SK-N-SH treated with all-trans-retinoic acid at 6 μM for 48 hours (cell line): ENCODE measurements around the gene VAV3.

Experiments used
- ATAC-seq: fragments of 200-7000 bp; cut with Tn5 transposase; 3 replicates; pipeline ENCODE4 v1.9.1; 2020; ENCODE audit warnings: mild to moderate bottlenecking, moderate library complexity
- ARNTL ChIP-seq: fragments of 450-650 bp; formaldehyde crosslinking; IDR thresholded peaks from 2 replicates; pipeline ENCODE4 v1.5.0; 2020; ENCODE audit warnings: low read depth, mild to moderate bottlenecking, moderate library complexity, borderline replicate concordance
- CREB5 ChIP-seq: fragments of 250-450 bp; sonication (Bioruptor Pico); IDR thresholded peaks from 2 replicates; pipeline ENCODE4 v1.5.1; 2020; ENCODE audit warnings: low read depth, mild to moderate bottlenecking, moderate library complexity
- CSDC2 ChIP-seq: fragments of 250-450 bp; sonication (Bioruptor Pico); IDR thresholded peaks from 2 replicates; pipeline ENCODE4 v1.5.0; 2020; ENCODE audit warnings: mild to moderate bottlenecking, moderate library complexity
- CSRNP3 ChIP-seq: fragments of 250-450 bp; sonication (Bioruptor Pico); IDR thresholded peaks from 2 replicates; pipeline ENCODE4 v1.5.1; 2021; ENCODE audit warnings: mild to moderate bottlenecking, moderate library complexity
- ESRRG ChIP-seq: fragments of 250-450 bp; sonication (Bioruptor Pico); IDR thresholded peaks from 2 replicates; pipeline ENCODE4 v1.6.1; 2021; ENCODE audit warnings: mild to moderate bottlenecking
- GLIS3 ChIP-seq: fragments of 250-450 bp; sonication (Bioruptor Pico); IDR thresholded peaks from 2 replicates; pipeline ENCODE4 v1.5.0; 2020; ENCODE audit warnings: mild to moderate bottlenecking, moderate library complexity
- ISL1 ChIP-seq: fragments of 250-450 bp; sonication (Bioruptor Pico); IDR thresholded peaks from 2 replicates; pipeline ENCODE4 v2.1.2; 2022; ENCODE audit warnings: mild to moderate bottlenecking, moderate library complexity
- OSR1 ChIP-seq: fragments of 250-450 bp; sonication (Bioruptor Pico); IDR thresholded peaks from 2 replicates; pipeline ENCODE4 v1.8.0; 2022; ENCODE audit warnings: moderate library complexity, mild to moderate bottlenecking, inconsistent platforms
- POU6F1 ChIP-seq: fragments of 250-450 bp; sonication (Bioruptor Pico); IDR thresholded peaks from 2 replicates; pipeline ENCODE4 v1.8.0; 2021; ENCODE audit warnings: low read depth, mild to moderate bottlenecking, moderate library complexity, borderline replicate concordance
- PPARA ChIP-seq: fragments of 250-450 bp; sonication (Bioruptor Pico); IDR thresholded peaks from 2 replicates; pipeline ENCODE4 v1.5.0; 2020; ENCODE audit warnings: mild to moderate bottlenecking, borderline replicate concordance
- RARB ChIP-seq: fragments of 250-450 bp; sonication (Bioruptor Pico); IDR thresholded peaks from 2 replicates; pipeline ENCODE4 v1.8.0; 2021; ENCODE audit warnings: mild to moderate bottlenecking, moderate library complexity
- SNAI2 ChIP-seq: fragments of 250-450 bp; sonication (Bioruptor Pico); IDR thresholded peaks from 2 replicates; pipeline ENCODE4 v1.5.0; 2020; ENCODE audit warnings: mild to moderate bottlenecking, moderate library complexity
- TCF4 ChIP-seq: fragments of 250-450 bp; sonication (Bioruptor Pico); IDR thresholded peaks from 2 replicates; pipeline ENCODE4 v1.8.0; 2021; ENCODE audit warnings: mild to moderate bottlenecking, moderate library complexity, borderline replicate concordance
- TOX ChIP-seq: fragments of 250-450 bp; sonication (Bioruptor Pico); IDR thresholded peaks from 2 replicates; pipeline ENCODE4 v1.8.0; 2021; ENCODE audit warnings: mild to moderate bottlenecking, moderate library complexity, borderline replicate concordance
- ZC3H10 ChIP-seq: fragments of 250-450 bp; sonication (Bioruptor Pico); IDR thresholded peaks from 2 replicates; pipeline ENCODE4 v1.5.1; 2021; ENCODE audit warnings: mild to moderate bottlenecking, moderate library complexity
- ZFP3 ChIP-seq: fragments of 250-450 bp; sonication (Bioruptor Pico); IDR thresholded peaks from 2 replicates; pipeline ENCODE4 v1.5.0; 2020; ENCODE audit warnings: mild to moderate bottlenecking, moderate library complexity
- ZFP30 ChIP-seq: fragments of 450-650 bp; formaldehyde crosslinking; IDR thresholded peaks from 2 replicates; pipeline ENCODE4 v1.5.0; 2022; ENCODE audit warnings: mild to moderate bottlenecking, moderate library complexity
- ZNF565 ChIP-seq: fragments of 450-650 bp; formaldehyde crosslinking; conservative IDR thresholded peaks from 2 replicates; pipeline ENCODE4 v1.5.0; 2020; ENCODE audit warnings: low read depth, mild to moderate bottlenecking, moderate library complexity
- ZNF70 ChIP-seq: fragments of 450-650 bp; formaldehyde crosslinking; IDR thresholded peaks from 2 replicates; pipeline ENCODE4 v1.5.0; 2020; ENCODE audit warnings: mild to moderate bottlenecking, moderate library complexity
- ZNF8 ChIP-seq: fragments of 450-650 bp; formaldehyde crosslinking; IDR thresholded peaks from 2 replicates; pipeline ENCODE4 v1.5.0; 2020; ENCODE audit warnings: mild to moderate bottlenecking, moderate library complexity
- TF ChIP-seq, protein P1 (sequence below): fragments of 250-450 bp; sonication (Bioruptor Pico); IDR thresholded peaks from 2 replicates; pipeline ENCODE4 v1.8.0; 2020; ENCODE audit warnings: mild to moderate bottlenecking, moderate library complexity, borderline replicate concordance
- TF ChIP-seq, protein P2 (sequence below): fragments of 250-450 bp; sonication (Bioruptor Pico); IDR thresholded peaks from 2 replicates; pipeline ENCODE4 v1.5.0; 2020; ENCODE audit warnings: mild to moderate bottlenecking, moderate library complexity

The VAV3 gene

GRCh38 chr1:107750364-107750959 lies 214.5 kb downstream of the VAV3 start:
- ATAC-seq: peak; percentile 69; the same call in 2 of the 3 replicates
- TF ChIP-seq PPARA: no peak
- no peak for TF ChIP-seq GLIS3 (CRISPR knock-in tag)
- TF ChIP-seq TCF4: no peak
- no peak for TF ChIP-seq ZNF565 (CRISPR knock-in tag)
- no peak for TF ChIP-seq ARNTL (CRISPR knock-in tag)
- no peak for TF ChIP-seq POU6F1 (CRISPR knock-in tag)

GRCh38 chr1:107748531-107748930 lies 216.4 kb downstream of the VAV3 start:
- 0 out of 3 replicates have a peak, but pooled peaks have one; percentile 43 for ATAC-seq
- TF ChIP-seq ISL1 (CRISPR knock-in tag): no peak
- no peak for TF ChIP-seq ESRRG
- no peak for TF ChIP-seq SNAI2 (CRISPR knock-in tag)
- TF ChIP-seq, protein P1, sequence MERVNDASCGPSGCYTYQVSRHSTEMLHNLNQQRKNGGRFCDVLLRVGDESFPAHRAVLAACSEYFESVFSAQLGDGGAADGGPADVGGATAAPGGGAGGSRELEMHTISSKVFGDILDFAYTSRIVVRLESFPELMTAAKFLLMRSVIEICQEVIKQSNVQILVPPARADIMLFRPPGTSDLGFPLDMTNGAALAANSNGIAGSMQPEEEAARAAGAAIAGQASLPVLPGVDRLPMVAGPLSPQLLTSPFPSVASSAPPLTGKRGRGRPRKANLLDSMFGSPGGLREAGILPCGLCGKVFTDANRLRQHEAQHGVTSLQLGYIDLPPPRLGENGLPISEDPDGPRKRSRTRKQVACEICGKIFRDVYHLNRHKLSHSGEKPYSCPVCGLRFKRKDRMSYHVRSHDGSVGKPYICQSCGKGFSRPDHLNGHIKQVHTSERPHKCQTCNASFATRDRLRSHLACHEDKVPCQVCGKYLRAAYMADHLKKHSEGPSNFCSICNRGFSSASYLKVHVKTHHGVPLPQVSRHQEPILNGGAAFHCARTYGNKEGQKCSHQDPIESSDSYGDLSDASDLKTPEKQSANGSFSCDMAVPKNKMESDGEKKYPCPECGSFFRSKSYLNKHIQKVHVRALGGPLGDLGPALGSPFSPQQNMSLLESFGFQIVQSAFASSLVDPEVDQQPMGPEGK: no peak
- TF ChIP-seq ZFP30 (CRISPR knock-in tag): no peak
- TF ChIP-seq CREB5: no peak
- no peak for TF ChIP-seq ZC3H10 (CRISPR knock-in tag)
- no peak for TF ChIP-seq CSRNP3
- TF ChIP-seq ARNTL (CRISPR knock-in tag): no peak
- TF ChIP-seq GLIS3 (CRISPR knock-in tag): no peak
- TF ChIP-seq TOX: no peak
- TF ChIP-seq RARB (CRISPR knock-in tag): no peak
- TF ChIP-seq OSR1 (CRISPR knock-in tag): no peak
- TF ChIP-seq, protein P2, sequence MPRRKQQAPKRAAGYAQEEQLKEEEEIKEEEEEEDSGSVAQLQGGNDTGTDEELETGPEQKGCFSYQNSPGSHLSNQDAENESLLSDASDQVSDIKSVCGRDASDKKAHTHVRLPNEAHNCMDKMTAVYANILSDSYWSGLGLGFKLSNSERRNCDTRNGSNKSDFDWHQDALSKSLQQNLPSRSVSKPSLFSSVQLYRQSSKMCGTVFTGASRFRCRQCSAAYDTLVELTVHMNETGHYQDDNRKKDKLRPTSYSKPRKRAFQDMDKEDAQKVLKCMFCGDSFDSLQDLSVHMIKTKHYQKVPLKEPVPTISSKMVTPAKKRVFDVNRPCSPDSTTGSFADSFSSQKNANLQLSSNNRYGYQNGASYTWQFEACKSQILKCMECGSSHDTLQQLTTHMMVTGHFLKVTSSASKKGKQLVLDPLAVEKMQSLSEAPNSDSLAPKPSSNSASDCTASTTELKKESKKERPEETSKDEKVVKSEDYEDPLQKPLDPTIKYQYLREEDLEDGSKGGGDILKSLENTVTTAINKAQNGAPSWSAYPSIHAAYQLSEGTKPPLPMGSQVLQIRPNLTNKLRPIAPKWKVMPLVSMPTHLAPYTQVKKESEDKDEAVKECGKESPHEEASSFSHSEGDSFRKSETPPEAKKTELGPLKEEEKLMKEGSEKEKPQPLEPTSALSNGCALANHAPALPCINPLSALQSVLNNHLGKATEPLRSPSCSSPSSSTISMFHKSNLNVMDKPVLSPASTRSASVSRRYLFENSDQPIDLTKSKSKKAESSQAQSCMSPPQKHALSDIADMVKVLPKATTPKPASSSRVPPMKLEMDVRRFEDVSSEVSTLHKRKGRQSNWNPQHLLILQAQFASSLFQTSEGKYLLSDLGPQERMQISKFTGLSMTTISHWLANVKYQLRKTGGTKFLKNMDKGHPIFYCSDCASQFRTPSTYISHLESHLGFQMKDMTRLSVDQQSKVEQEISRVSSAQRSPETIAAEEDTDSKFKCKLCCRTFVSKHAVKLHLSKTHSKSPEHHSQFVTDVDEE (CRISPR knock-in tag): no peak

DNA sequence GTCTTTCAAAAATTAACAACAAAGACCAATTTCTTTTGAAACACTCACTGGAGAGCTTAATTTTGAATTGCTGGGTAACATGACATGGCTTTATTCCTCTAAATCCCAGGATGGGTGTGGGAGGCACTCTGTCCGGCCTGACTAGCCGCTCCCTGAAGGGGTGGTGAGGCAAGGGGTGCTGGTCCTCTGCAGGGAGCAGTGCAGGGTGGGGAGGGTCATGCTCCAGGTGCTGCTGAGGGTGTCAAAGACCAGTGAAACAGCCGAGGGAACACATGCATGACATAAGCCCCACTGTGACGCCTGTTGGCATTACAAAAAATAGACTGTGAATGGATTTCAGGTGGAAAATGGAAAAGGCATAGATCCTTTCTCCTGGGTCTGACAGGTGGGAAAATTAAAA lies 223.7 kb downstream of the VAV3 start:
- ATAC-seq: no peak
- TF ChIP-seq ISL1 (CRISPR knock-in tag) (no peak), POU6F1 (CRISPR knock-in tag) (no peak), CSDC2 (CRISPR knock-in tag) (no peak), ZFP30 (CRISPR knock-in tag) (no peak), ZNF70 (CRISPR knock-in tag) (no peak), ZNF8 (CRISPR knock-in tag) (no peak), TOX (no peak), ZFP3 (CRISPR knock-in tag) (no peak), CSRNP3 (no peak), PPARA (no peak), CREB5 (no peak), OSR1 (CRISPR knock-in tag) (no peak)
- TF ChIP-seq, protein P1: no peak
